GM12874 (cell line): ENCODE results near the gene IZUMO4.

Source experiments
- CTCF ChIP-seq: IDR thresholded peaks from 2 replicates; pipeline ENCODE4 v1.5.1; 2011; ENCODE audit warnings: low read depth, mild to moderate bottlenecking, control low read depth, low read length, moderate library complexity; ENCODE audit not compliant: insufficient read depth

IZUMO4 gene

GRCh38 chr19:2072757-2073551 lies 23.8 kb upstream of the IZUMO4 start:
- TF ChIP-seq CTCF, result no peak

GRCh38 chr19:2076526-2076944 lies 20.2 kb upstream of the IZUMO4 start:
- TF ChIP-seq CTCF, result no peak

- TF ChIP-seq CTCF, result no peak
These were observed 19.3 kb upstream of the IZUMO4 start for GRCh38 chr19:2077398-2077797.

GRCh38 chr19:2077833-2078619 lies 18.7 kb upstream of the IZUMO4 start:
- TF ChIP-seq CTCF, result no peak

GRCh38 chr19:2079076-2079864 lies 17.4 kb upstream of the IZUMO4 start:
- TF ChIP-seq CTCF, result no peak

GRCh38 chr19:2079865-2080301 lies 16.8 kb upstream of the IZUMO4 start:
- no peak for TF ChIP-seq CTCF
